Gastrocnemius medialis (tissue), 4 donors: ENCODE results near the gene MARK3. TPM values are rescaled to one million over a fixed set of nuclear protein-coding genes. Genes with fewer than 3 reads are reported as not detected.

Experiments
- ATAC-seq, 2 donors: fragments of 150-250 bp; one replicate each; pipeline ENCODE4 v1.9.1; 2016
- DNase-seq, 2 donors: peaks; one replicate each; pipeline ENCODE4 v3.0.0-alpha.2; 2019
- H3K27ac ChIP-seq, 4 donors: fragments of 200-600 bp; sonication (generic); 1 replicate in 1 of 4; 2 replicates in 3 of 4; pipeline ENCODE4 v1.5.1; 2016 to 2018; ENCODE audit warnings: mild to moderate bottlenecking in 2 of 4, moderate library complexity in 1 of 4
- H3K27me3 ChIP-seq, 3 donors: fragments of 200-600 bp; sonication (generic) in 2 of 3; 1 replicate in 1 of 3; 2 replicates in 2 of 3; pipeline versions ENCODE4 v1.5.1 to v1.6.0; 2016 to 2019; ENCODE audit warnings: mild to moderate bottlenecking in 1 of 3, moderate library complexity in 1 of 3
- H3K36me3 ChIP-seq, 2 donors: fragments of 200-600 bp; sonication (generic) in 1 of 2; one replicate each; pipeline ENCODE4 v1.5.1; 2017 to 2018
- H3K4me1 ChIP-seq, 2 donors: fragments of 200-600 bp; sonication (generic) in 1 of 2; one replicate each; pipeline ENCODE4 v1.5.1; 2016 to 2017; ENCODE audit warnings: mild to moderate bottlenecking in 2 of 2
- H3K4me3 ChIP-seq, 4 donors: fragments of 200-600 bp; sonication (generic) in 3 of 4; 1 replicate in 1 of 4; 2 replicates in 3 of 4; pipeline ENCODE4 v1.5.1; 2016 to 2019; ENCODE audit warnings: mild to moderate bottlenecking in 2 of 4
- H3K9me3 ChIP-seq, 3 donors: fragments of 200-600 bp; sonication (generic) in 2 of 3; 1 replicate in 1 of 3; 2 replicates in 2 of 3; pipeline ENCODE4 v1.5.1; 2016 to 2019
- POLR2A ChIP-seq, 2 donors: fragments of 450-650 bp; IDR thresholded peaks; one replicate each; pipeline ENCODE4 v1.6.1; 2017; ENCODE audit warnings: antibody characterized with exemption in 2 of 2, mild to moderate bottlenecking in 2 of 2, moderate library complexity in 2 of 2
- in situ Hi-C, 4 donors: fragments of 200-750 bp; cut with MboI; loops; one replicate each; pipeline versions ENCODE4 v1.15.0 to v1.8.0; 2017; ENCODE audit warnings: low sequenced_read_pairs in 4 of 4
- intact Hi-C: fragments of 100-400 bp; cut with DNase I; formaldehyde crosslinking; loops from one replicate; pipeline ENCODE4 v1.15.1; 2023; ENCODE audit warnings: low total_unique reads
- total RNA-seq, 4 donors: library from RNA; depleted of rRNA; stranded (reverse); fragments of >200 nt; gene quantifications; one replicate each; pipeline versions ENCODE4 v1.1.0 to v1.2.3, GENCODE V29; 2016
- TF ChIP-seq, protein P1 (sequence below), 5 experiments: fragments of 450-650 bp in 3 of 5; fragments of 200-600 bp in 2 of 5; sonication (generic) in 2 of 5; IDR thresholded peaks in 4 of 5; conservative IDR thresholded peaks in 1 of 5; 1 replicate in 4 of 5; 2 replicates in 1 of 5; pipeline ENCODE4 v1.5.1; 2016 to 2019; ENCODE audit warnings: antibody characterized with exemption in 5 of 5, mild to moderate bottlenecking in 3 of 5, moderate library complexity in 3 of 5

MARK3 gene
- total RNA-seq, 4 donors from 2014 or later, result 60.2 to 73.1 (median 71.6) TPM

DNA sequence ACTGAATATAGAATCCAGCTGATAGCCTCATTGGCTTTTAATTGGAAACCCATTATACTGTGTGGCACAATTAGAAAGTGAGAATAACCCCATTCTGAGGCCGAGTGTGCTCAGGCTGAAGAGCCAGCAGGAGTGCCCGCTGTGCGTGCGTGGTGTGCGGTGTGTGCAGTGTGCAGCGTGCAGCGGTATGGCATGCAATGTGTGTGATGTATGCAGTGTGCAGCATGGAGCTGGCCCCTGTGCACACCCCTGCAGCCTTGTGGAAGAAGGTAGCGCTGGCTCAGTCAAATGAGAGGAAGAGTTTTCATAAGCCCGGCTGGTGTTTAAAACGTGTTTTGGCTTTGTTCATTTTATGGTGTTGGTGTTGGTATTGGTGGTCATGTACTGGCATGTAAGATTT lies 114.5 kb downstream of the MARK3 start:
- Histone ChIP-seq H3K4me3 (no peak overlapping the region), H3K27ac (no peak overlapping the region), H3K4me1 (peaks cover 28 to 29% of the 10 kb centered on the region in 2 donors), H3K36me3 (peaks cover 0 to 42% of the 10 kb centered on the region in 2 donors), H3K9me3 (no peaks in the 10 kb centered on the region), H3K27me3 (no peaks in the 10 kb centered on the region)
- intact Hi-C loops (loop anchor here (5.0 kb wide), 2 partner anchors 48 to 167 kb away; partner anchors contain the start of gene EIF5), in situ Hi-C loops (no loop called here)
- DNase-seq (no peak), ATAC-seq (no peak)
- no peak for TF ChIP-seq POLR2A (IDR thresholded peaks at IDR 0.05)
- TF ChIP-seq, protein P1, sequence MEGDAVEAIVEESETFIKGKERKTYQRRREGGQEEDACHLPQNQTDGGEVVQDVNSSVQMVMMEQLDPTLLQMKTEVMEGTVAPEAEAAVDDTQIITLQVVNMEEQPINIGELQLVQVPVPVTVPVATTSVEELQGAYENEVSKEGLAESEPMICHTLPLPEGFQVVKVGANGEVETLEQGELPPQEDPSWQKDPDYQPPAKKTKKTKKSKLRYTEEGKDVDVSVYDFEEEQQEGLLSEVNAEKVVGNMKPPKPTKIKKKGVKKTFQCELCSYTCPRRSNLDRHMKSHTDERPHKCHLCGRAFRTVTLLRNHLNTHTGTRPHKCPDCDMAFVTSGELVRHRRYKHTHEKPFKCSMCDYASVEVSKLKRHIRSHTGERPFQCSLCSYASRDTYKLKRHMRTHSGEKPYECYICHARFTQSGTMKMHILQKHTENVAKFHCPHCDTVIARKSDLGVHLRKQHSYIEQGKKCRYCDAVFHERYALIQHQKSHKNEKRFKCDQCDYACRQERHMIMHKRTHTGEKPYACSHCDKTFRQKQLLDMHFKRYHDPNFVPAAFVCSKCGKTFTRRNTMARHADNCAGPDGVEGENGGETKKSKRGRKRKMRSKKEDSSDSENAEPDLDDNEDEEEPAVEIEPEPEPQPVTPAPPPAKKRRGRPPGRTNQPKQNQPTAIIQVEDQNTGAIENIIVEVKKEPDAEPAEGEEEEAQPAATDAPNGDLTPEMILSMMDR (IDR thresholded peaks at IDR 0.05 in 4 of 5, conservative IDR thresholded peaks at IDR 0.05 in 1 of 5), result no peak

DNA sequence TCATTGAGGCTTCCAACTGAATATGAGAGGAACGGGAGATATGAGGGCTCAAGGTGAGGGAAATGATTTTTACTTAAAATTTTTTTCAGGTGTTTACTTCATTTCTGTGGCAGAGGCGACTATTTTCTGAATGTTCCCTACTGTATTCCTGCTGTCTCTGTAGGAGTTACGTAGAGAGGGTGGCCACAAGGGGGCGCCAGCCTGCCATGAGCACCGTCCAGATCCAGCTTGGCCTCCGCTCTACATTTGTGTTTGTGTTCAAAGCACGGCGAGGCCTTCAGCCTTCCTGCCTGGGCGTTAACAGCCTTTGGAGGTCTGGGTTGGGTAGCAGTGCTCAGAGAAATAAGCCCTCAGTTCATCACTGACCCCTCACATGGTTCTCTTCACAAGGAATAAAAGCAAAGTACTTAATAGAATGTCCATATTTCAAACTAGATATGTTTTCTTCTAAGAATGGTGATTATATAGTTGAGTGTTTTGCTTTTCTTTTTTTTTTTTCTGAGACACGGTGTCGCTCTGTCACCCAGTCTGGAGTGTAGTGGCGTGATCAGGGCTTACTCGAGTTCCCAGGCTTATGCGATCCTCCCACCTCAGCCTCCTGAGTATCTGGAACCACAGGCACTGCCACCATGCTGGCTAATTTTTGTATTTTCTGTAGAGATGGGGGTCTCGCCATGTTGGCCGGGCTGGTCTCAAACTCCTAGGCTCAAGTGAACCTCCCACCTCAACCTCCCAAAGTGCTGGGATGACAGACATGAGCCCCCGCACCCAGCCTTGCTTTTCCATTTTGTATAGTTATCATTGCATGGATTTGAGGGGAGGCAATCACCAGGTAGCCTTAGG lies 115.2 kb downstream of the MARK3 start:
- peak; percentile 77 to 85 for DNase-seq
- in situ Hi-C loops (no loop called here), intact Hi-C loops (loop anchor here (5.0 kb wide), 2 partner anchors 47 to 168 kb away; partner anchors contain the start of gene EIF5)
- peak; percentile 84 to 88 for ATAC-seq
- Histone ChIP-seq H3K36me3 (peaks cover 0 to 44% of the 10 kb centered on the region in 2 donors), H3K4me1 (peaks cover 24 to 28% of the 10 kb centered on the region in 2 donors), H3K27me3 (no peaks in the 10 kb centered on the region), H3K9me3 (no peaks in the 10 kb centered on the region), H3K4me3 (no peak overlapping the region), H3K27ac (peak overlapping the region; percentile 38 to 63 (median 50))
- TF ChIP-seq POLR2A (IDR thresholded peaks at IDR 0.05), result no peak
- TF ChIP-seq, protein P1 (IDR thresholded peaks at IDR 0.05 in 4 of 5, conservative IDR thresholded peaks at IDR 0.05 in 1 of 5), result peak; percentile 82 to 95 (median 83)

DNA sequence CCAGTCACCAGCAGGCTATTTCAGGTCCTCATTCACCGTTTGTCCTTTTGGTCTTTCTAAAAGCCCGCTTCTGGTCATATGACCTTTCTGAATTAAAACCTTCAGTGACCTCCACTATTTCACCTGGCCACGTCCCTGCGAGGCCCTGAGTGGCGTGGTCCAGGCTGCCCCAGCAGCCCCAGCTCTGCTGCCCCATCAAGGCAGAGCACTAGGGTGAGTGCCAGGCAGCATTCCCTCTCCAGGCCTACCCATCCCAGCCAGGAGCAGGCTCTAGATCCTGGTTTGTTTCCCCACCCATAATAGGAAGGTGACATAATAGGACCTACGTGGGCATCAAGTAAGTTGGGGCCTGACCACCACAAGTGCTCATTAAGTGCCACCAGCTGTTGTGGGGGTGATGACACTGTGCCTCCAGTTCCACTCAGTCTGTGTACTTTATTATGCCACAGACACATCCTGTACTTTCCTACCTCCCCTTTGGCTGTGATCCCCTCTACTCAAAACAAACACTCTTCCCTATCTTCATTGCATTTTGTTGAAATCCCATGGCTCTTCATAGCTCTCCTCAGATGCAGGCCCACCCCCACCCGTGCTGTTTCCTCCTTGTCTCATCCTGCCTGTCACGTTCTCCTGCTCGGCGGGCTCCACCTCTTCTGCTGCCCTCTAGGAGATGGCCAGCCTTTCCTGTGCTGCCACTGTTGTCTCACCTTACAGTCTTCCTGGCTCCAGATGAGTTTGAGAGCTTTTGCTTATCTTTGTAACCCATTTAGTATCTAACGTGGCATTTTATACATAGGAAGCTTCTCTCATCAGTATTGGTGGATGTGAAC lies 116.0 kb downstream of the MARK3 start:
- Histone ChIP-seq H3K27me3 (no peaks in the 10 kb centered on the region), H3K9me3 (no peaks in the 10 kb centered on the region), H3K36me3 (peaks cover 0 to 46% of the 10 kb centered on the region in 2 donors), H3K4me1 (peaks cover 15 to 20% of the 10 kb centered on the region in 2 donors), H3K4me3 (no peak overlapping the region), H3K27ac (peak overlapping the region; percentile 38 to 63 (median 50))
- DNase-seq (no peak), ATAC-seq (no peak)
- intact Hi-C loops, result loop anchor here (5.0 kb wide), 2 partner anchors 46 to 169 kb away; partner anchors contain the start of gene EIF5
- in situ Hi-C loops, result no loop called here
- TF ChIP-seq POLR2A (IDR thresholded peaks at IDR 0.05), result no peak
- TF ChIP-seq, protein P1 (IDR thresholded peaks at IDR 0.05 in 4 of 5, conservative IDR thresholded peaks at IDR 0.05 in 1 of 5), result no peak

DNA sequence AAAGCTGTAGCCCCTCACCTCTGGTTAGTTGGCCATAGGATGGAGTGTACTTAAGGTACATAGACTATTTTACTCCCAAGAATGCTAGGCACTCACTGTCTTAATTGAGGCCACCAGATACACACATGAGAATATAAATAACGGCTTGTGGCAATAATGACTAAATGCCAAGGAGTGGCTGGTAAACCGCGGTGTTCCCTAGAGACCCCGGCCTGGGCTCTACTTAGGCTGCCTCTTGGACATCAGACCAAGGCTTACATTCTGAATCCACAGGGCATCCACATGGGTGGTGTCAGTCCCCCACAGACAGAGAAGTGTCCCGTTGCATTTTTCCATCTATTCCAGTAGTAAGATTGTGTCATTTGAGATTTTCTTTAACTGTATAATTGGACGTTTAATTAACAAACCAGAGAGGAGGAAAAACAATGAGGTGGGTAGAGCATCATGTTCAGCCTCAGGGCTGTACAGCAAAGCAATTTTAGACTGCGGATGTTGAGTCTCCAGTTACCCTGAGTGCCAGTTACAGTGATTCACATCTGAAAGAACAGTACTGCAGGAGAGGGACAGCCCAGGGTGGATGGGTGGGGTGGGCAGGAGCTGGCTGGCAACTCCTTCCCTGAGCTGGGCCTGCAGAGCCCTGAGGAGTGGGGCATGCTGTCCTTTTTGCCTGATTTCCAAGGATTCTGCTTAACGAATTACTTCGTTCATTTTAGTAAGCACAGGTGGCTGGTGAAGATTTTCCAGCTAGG lies 116.9 kb downstream of the MARK3 start:
- ATAC-seq (no peak), DNase-seq (no peak)
- in situ Hi-C loops (no loop called here), intact Hi-C loops (loop anchor here (5.0 kb wide), 2 partner anchors 45 to 170 kb away; partner anchors contain the start of gene EIF5)
- Histone ChIP-seq H3K27ac (no peak overlapping the region), H3K27me3 (no peaks in the 10 kb centered on the region), H3K9me3 (no peaks in the 10 kb centered on the region), H3K36me3 (peaks cover 0 to 47% of the 10 kb centered on the region in 2 donors), H3K4me3 (no peak overlapping the region), H3K4me1 (peaks cover 10 to 13% of the 10 kb centered on the region in 2 donors)
- TF ChIP-seq, protein P1 (IDR thresholded peaks at IDR 0.05 in 4 of 5, conservative IDR thresholded peaks at IDR 0.05 in 1 of 5), result no peak
- TF ChIP-seq POLR2A (IDR thresholded peaks at IDR 0.05), result no peak
